ENCODE results near the gene KISS1.
"Not testable (repeated sequence)": the region's sequence is repeated elsewhere in the genome, so short reads cannot be mapped to it uniquely, and the experiment has no call there.

KISS1 gene, protein sequence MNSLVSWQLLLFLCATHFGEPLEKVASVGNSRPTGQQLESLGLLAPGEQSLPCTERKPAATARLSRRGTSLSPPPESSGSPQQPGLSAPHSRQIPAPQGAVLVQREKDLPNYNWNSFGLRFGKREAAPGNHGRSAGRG

DNA sequence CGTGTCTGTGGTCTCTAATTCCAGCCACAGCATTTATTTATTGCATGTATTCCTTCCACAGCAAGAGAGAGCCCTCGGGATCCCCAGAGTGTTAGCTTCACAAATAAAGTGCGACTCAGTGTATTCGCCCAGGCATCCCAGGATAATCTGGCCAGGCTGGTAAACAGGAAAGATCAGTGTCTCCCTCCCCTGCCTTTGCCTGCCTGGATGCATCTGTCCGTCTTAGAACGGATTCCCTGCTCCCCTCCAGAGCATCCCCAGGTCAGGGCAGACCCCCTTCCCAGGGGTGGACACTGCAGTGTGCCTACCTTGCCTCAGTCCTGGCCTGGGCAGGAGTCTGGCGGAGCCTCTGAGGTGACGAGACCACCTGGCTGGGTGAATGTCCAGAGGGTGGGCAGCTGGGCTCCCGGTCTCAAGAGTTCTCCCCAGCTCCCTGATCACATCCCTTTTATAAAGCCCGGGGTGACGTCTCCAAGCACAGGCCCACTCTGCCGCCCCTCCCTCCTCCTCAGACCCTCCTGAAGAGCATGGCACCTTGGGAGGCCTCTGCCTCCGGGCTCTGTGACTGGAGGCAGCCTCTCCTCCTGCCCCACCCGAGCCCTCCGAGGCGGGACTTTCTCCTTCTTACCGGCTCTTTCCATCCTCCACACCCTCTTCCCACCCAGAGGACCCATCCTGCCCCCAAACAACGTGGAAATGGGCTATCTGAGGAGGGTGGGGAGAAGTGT, at the start of gene KISS1:
TSS of gene KISS1 (minus strand) at position 424 of the 728 bp plus-strand sequence. CDS start 3,615 bp downstream, outside the sequence.
- no peak for DNase-seq

DNA sequence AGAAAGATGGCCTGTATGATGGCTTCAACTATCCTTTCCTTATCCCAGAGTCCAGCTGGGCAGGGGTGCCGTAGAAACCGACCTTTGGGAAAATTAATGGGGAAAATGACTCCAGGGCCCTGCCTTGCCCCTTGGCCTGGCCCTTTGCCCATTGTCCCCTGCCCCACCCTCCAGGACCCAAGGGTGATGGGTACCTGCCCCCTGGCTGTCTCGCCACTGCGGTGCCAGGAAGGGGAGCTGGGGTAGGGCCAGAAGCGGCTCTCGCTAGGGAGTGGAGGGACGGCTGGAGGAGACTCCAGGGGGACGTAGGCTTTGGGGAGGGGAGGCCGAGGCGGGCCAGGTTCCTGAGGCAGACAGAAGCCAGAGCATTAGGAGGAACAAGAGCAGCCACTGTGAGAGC, 46.6 kb upstream of the KISS1 start:
- DNase-seq, result no peak

DNA sequence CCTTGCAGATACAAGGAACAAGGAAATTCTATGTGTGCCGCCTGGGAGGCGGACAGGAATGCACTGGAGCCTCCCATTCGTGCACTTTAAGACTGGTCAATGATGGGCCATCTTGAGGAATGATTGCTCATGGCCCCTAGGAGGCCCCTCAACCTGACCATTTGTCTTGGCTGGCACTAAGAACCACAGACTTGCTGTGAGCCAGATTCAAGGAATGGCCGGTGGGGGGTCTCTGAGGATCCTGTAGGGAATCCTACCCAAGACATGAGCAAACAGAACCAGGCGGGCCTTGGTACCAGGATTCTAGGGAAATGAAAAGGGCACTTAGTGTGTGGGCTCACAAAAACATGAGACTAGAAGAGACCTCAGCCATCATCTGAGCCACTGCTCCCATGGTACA, 45.6 kb upstream of the KISS1 start:
- no peak for DNase-seq

DNA sequence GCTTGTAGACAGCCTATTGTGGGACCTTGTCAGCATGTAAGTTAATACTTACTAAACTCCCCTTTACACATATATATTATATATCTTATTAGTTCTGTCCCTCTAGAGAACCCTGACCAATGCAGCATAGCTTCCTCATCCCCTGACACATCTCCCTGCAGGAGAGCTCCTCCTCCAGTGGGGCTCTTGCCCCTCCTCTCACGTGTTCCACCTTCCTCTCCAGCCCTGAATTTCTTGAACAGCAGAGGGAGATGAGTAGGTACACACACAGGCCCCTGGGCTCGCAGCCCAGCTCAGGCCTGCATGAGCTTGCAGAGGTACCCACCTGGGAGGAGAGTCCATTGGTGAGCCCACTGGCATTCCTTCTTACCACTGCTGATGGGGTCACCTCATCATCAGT, 44.8 kb upstream of the KISS1 start:
- no peak for DNase-seq

DNA sequence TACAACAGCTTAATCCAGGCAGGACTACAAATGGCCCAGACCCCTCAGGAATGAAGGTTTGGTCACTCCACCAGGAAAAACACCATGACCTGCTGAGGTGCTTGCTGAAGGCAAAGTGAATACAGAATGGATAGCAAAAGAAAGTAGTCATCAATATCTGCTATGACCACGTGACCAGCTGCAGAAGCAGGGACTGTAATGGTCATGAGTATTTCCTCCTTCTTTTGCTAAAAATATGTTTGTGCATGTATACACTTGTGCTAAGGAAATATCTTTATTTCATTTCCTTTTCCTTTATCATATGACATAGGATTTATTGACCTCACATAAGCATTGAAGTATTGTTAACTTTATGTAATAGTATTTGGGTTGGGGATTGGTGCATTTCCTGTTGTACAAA, 43.9 kb upstream of the KISS1 start:
- DNase-seq, result no peak

DNA sequence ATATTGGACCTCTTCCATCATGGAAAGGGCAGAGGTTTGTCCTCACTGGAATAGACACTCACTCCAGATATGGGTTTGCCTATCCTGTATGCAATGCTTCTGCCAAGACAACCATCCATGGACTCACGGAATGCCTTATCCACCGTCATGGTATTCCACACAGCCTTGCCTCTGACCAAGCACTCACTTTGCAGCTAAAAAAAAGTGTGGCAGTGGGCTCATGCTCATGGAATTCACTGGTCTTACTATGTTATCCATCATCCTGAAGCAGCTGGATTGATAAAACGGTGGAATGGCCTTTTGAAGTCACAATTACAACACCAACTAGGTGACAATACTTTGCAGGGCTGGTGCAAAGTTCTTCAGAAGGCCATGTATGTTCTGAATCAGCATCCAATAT, 43.1 kb upstream of the KISS1 start:
- DNase-seq, result not testable (repeated sequence)

DNA sequence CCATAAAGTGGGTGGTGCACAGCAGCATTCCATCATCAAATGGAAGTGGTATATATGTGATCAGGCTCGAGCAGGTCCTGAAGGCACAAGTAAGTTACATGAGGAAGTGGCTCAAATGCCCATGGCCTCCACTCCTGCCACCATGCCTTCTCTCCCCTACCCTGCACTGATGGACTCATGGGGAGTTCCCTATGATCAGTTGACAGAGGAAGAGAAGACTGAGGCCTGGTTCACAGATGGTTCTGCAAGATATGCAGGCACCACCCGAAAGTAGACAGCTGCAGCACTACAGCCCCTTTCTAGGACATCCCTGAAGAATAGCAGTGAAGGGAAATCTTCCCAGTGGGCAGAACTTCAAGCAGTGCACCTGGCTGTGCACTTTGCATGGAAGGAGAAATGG, 42.2 kb upstream of the KISS1 start:
- not testable (repeated sequence) for DNase-seq

DNA sequence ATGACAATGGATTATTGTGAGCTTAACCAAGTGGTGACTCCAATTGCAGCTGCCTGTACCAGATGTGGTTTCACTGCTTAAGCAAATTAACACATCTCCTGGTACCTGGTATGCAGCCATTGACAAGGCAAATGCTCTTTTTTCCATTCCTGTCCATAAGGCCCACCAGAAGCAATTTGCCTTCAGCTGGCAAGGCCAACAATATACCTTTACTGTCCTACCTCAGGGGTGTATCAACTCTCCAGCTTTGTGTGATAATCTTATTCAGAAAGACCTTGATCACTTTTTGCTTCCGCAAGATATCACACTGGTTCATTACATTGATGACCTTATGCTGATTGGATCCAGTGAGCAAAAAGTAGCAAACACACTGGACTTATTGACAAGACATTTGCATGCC, 41.2 kb upstream of the KISS1 start:
- not testable (repeated sequence) for DNase-seq

DNA sequence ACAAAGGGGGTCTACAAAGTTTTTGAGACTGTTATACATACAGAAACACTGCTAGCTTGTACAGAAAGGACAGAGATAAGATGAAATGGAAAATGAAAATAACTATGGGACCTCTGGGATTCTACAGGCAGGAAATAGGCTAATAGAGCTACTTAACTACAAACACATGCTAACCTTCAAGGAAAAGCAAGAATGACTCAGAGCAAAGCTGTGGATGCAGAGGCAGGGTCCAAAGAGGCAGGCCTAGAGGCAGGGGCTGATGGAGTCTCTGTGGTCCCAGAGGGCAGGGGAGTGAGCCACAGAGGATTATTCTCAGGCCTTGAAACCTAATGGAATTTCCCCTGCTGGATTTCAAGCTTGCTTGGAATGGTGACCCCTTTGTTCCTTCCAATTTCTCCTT, 36.2 kb upstream of the KISS1 start:
- DNase-seq, result no peak

DNA sequence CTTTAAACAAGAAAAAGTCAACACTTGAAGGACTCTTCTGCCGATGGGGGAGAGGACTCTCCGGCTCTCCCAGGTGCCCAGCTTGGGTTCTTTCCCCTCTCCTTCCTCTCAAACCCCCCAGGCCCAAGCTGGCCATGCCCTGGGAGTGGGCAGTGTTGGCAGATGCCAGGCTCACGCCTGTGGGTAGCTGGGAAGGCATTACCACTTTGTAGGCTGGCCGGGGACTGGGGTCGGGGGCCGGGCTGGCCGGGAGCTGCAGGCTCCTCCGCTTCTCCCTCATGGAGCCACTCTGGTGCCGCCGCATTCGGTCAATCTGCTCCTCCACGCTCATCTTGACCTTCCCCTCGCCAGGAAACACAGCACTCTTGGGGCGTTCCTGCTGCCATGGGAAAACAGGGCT, 33.9 kb upstream of the KISS1 start:
- DNase-seq, result no peak

DNA sequence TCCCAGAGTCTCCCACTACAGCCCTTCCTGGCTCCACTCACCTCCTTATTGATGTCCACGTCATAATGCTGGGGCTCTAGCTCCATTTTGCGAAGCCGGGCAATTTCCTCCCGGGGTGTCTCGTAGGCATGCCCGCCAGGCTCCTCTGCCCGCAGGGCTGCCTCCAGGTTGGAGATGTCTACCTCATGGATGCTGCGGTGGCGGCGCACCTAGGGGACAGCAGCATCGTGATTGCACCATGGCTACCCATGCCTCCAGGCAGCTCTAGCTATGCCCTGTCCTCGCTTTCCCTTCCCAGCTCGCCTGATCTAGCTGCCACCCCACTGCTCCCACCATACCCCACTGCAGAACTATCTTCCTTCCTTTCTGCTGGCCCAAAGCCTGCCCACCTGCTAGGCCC, 32.6 kb upstream of the KISS1 start:
- DNase-seq, result no peak

DNA sequence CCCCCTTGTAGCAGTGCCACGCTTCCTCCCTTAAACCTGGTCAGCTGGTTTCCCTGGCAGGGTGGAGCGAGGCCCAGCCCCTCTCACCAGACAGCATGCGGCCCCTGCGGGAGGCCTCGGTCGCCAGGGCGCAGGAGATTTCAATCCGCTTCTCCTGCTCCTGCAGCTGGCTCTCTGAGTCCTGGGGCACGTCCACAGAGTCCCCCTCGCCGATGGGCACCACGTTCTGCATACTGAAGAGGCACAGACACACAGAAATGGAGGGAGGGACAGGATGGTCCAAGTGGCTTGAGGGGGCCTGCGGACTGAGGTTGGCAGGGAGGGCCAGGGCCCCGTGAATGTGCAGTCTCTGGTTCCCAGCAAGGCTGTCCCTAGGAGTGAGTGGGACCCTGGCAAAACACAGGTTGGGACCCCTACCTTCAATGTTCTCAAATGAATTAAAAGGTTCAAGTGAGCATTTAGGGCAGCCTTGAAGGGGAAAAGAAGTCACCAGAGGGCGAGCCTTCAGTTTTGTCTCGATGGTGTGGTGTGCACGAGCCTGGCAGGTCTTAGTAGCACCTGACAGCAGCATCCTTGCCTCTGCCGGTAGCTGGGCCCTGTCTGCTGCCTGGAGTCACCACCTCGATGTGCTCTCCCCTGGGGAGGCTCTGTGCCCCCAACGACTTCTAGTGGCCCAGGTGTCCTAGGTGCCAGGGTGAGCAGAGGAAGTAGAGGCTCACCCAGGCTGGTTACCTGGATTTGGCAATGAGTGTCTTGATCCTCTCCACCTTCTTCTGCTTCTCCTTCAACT, 31.9 kb upstream of the KISS1 start:
- DNase-seq, result no peak

DNA sequence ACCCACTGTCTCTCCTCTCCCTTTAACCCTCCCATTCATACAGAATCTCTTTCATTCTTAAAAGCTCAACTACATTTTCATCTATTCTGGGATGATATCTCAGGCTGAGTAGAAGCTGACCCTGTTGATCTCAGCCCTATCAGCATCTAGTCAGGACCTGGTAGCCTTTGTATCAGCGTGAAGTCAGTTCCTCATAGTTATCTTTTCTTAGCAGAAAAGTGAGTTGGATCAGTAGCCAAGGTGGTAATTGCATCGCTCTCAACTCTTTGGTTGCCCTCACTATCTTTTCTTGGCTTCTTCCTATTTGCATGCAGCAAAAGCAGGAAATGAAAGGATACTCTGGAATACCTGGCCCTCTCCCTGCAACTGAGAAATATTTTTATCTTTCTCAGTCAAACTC, 31.1 kb upstream of the KISS1 start:
- DNase-seq, result no peak

DNA sequence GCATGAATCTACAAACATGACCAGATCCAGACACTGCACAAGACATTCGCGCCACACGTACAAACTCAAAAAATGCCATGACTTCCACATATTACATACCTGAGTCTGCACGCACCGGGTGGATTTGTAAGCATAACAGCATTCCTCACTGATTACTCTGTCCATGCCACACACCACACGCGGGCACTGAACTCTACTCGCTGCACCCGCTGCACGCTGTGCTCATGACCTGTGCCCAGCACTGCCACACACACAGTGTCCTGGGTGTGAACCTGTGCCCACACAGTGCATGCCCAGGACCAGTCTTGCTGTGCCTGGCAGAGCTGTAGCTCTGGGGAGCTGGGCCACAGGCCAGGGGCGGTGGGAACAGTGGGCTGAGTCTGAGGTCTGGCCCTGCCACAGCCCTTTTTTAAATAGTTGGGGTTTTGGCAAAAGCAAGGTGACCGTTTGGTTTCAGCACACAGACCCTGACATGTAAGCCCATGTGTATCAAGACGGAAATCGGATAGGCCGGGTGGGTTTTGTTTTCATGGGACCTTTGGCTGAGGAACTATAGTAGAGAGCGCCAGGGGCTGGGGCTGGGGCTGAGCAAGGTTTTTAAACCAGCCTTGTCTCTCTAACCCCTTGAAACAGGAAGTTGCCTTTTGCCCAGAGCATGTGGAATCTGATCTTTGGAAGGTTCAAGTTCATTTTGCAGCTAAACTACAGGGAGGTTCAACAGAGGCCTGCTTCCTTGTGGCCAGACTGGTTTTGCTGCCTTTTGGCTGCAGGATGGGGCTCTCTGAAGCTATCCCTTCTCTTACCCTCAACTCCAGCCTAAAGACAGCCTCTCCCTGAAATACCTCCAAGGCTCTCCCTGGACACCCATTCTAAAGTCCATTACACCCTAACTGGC, 29.8 kb upstream of the KISS1 start:
- DNase-seq, result no peak

DNA sequence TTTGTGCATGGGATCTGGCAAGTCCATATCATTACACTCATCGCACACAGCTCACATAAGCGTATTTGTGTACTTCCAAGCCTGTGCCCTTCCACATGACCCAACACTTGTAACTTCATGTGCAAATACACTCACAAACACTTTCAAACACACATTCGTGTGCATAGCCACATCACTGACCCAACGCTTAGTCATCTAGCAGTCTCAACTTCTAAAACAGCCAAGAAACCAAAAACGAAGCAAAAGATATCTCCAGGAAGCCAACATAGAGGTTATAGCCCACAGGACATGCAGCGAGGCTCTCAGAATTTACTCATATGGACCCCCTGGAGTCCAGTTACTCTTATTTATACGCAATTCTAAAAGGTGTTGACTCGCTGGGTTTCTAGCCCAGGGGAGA, 28.4 kb upstream of the KISS1 start:
- DNase-seq, result no peak

DNA sequence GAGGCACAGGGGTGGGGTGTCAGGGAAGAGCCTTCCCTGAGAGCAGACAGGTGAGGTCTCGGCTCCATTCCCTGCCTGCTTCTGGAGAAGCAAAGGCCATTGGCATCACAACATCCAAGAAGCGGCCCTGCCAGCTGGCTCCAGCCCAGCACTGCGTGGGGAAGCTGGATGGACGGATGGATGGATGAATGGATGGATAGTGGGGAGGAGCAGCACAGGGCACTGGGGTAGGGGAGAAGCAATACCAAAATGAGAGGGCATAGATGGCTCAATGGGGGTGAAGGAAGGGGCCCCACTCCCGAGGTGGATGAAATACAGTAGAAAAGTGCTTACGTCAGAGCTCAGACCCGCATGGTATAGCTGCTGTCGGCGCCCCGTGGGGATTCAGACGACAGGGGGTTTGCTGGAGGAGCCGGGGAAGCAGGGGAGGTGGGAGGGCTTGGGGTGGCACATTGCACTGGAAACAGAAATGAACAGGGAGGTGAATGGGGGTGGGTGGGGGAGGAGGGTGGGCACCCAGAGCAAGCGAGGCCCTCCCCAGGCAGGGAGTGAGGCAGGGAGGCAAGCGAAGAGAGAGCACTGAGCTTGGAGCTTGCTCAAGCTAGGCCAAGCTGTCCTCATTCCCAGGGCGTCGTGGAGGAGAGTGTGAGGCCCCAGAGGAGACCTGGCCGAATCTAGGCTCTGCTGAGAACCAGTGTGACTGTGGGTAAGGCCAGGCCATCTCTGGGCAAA, 27.0 kb upstream of the KISS1 start:
- no peak for DNase-seq

DNA sequence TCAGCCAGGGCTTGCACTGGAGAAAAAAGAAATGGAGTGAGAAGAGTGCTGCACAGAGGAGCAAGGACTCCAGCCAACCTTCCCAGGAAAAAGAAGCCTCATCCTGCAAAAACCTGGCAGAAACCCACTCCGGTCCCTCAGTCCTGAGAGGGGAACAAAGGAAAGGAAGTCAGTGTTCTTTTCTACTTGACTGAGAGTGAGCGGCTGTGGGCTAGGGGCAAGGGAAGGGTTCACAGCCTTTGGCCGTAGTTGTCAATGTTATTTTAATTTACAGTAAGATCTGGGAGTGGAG, 26.4 kb upstream of the KISS1 start:
- no peak for DNase-seq

DNA sequence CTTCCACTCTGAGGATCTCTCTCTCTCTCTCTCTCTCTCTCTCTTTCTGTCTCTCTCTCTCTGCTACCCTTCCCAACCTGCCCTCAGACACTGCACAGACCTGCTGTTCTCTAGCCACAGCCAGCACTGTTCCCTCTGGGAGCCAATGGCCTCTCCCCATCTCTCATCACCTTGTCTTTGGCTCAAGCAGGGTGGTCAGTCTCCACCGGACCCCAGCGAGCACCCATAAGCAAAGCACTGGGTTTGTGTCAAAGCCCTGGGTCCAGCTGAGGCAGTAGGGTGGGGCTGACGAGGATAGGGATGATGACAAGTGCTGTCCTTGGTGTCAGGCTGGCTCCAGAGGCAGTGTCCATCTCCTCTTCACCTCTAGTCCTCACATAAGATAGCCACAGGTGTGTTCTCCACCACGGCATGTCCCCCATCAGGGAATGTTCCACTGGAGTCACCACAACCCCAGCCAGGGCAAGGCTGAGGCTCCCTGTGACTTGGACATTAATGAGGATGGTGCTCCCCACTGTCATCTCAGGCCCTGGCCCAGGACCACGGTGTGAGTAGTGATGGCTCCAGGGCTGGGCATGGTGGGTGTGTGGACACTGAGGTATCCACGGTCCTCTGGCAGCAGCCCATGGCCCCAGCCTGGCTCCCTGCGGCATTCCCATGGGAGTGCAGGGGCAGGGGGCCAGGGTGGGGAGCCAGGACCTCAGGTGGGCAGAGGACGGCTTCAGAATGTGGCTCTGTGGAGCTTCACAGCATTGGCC, 25.9 kb upstream of the KISS1 start:
- no peak for DNase-seq

DNA sequence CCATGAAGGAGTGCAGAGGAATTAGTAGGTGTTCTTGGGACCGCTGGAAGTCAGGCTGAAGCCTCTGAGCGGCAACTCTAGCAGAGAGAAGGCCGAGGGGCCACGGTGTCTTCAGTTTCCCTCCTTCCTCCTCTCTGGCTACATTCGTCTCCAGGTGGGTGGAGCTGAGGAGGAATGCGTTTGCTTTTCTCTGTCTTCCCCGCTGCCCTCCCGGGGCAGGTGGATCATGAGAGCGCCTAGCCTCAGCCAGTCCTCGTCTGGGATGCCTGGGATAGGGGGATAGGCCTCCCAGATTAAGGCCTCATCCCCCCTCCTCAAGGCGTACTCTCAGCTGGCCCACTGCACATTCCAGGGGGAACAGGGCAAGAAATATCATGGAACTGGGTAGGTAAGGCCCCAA, 25.0 kb upstream of the KISS1 start:
- DNase-seq, result no peak

DNA sequence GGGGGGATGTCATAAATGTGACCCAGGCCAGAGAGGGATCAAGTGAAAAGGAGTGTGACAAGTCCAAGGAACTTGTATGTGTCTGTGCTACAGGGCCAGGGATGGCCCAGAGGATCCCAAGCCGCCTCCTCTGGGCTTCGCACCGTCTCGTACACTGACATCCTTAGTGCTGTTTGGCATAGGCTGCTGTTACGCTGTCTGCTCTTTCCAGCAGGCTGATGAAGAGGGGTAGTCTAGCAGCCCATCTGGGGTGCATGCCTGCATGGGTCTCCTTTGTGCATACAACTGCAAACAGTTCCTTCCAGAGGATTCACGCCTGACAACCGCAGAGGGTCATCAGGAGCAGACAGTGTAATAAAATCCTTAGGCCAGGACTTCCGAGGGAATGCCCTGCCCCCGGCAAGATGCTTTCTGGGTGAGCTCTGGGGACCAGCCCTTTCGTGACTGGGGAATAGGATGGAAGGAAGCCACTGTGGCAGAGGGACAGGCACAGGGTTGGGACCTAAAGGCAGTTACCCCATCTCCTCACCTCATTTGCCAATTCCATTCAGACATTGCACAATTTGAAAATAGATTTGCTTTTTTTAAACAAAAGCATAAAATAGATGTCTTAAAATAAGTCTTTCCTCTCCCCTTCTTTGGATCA, 23.8 kb upstream of the KISS1 start:
- DNase-seq, result no peak

DNA sequence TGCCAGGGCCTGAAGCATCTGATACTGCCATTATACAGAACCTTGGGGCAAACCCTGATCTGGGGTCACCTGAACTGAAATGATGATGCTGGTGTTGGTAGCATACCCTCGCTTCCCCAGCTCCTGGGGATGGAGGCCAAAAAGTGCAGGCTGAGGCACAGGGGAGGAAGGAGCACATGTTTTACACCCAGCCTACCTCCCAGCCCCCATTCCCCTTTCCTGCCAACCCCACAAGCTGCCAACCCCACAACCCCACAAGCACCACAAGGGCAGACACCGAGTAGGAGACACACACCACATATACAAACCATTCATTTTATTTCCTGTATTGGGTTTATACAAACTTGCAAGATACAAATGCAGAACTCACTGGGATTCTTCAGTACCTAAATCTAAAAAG, 22.3 kb upstream of the KISS1 start:
- DNase-seq, result no peak

DNA sequence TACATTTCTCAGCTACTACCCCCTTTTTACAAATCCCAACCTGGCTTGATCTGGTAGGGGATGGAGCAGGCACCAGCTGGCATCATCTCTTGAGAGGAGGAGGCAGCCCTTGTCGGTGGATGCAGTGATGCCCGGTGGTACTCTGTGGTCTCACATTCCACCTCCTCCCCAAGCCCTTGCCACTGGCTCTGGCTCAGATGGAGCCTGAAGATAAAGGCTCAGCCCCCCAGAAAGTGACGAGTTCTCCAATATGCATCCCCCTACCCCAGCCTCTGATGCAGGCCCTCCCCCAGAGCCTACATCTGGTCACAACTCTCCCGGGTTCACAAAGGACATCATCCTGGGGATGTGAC, 21.3 kb upstream of the KISS1 start:
- no peak for DNase-seq
